Osteoblast (primary cell): ENCODE measurements around the gene LRRC14B. TPM values are rescaled to one million over a fixed set of nuclear protein-coding genes. Genes with fewer than 3 reads are reported as not detected.
A peak's percentile ranks its signal among the peaks of the same experiment; 100 is the strongest.
"Not testable (repeated sequence)": the region's sequence is repeated elsewhere in the genome, so short reads cannot be mapped to it uniquely, and the experiment has no call there.

Experiments used
- DNase-seq: peaks from one replicate; pipeline ENCODE4 v3.0.0; 2011; ENCODE audit warnings: low spot score, mixed read lengths; ENCODE audit not compliant: insufficient read length; ENCODE audit errors: missing footprints
- H2AFZ ChIP-seq: 2 replicates; pipeline ENCODE4 v1.6.0; 2011; ENCODE audit warnings: mild to moderate bottlenecking, low read length
- H3K27ac ChIP-seq: 2 replicates; pipeline ENCODE4 v1.5.1; 2011; ENCODE audit warnings: mild to moderate bottlenecking, low read depth, low read length, moderate library complexity
- H3K27me3 ChIP-seq: 2 replicates; pipeline ENCODE4 v1.6.0; 2012; ENCODE audit warnings: mild to moderate bottlenecking, control low read depth, inconsistent platforms, low read length, moderate library complexity; ENCODE audit not compliant: insufficient read depth
- H3K36me3 ChIP-seq: 2 replicates; pipeline ENCODE4 v1.5.1; 2011; ENCODE audit warnings: mild to moderate bottlenecking, low read length, control low read depth, moderate library complexity; ENCODE audit not compliant: insufficient read depth
- H3K4me1 ChIP-seq: 2 replicates; pipeline ENCODE4 v1.5.1; 2011; ENCODE audit warnings: mild to moderate bottlenecking, low read length, control low read depth, moderate library complexity; ENCODE audit not compliant: insufficient read depth
- H3K4me2 ChIP-seq: 2 replicates; pipeline ENCODE4 v1.6.0; 2011; ENCODE audit warnings: mild to moderate bottlenecking, low read length; ENCODE audit not compliant: insufficient read depth
- H3K4me3 ChIP-seq: fragments of 200-600 bp; sonication (generic); 3 replicates; pipeline ENCODE4 v1.5.1; 2012; ENCODE audit warnings: mild to moderate bottlenecking, low read length, inconsistent platforms; ENCODE audit not compliant: insufficient read depth
- H3K79me2 ChIP-seq: 2 replicates; pipeline ENCODE4 v1.6.0; 2012; ENCODE audit warnings: mild to moderate bottlenecking, low read length, control low read depth, inconsistent platforms; ENCODE audit not compliant: insufficient read depth
- H3K9me3 ChIP-seq: 2 replicates; pipeline ENCODE4 v1.5.1; 2011; ENCODE audit warnings: low read depth, low read length, control low read depth
- H4K20me1 ChIP-seq: 2 replicates; pipeline ENCODE4 v1.6.0; 2012; ENCODE audit warnings: mild to moderate bottlenecking, low read length, control low read depth; ENCODE audit not compliant: insufficient read depth
- total RNA-seq: library from RNA; depleted of rRNA; stranded (reverse); fragments of >200 nt; gene quantifications from 2 replicates; pipeline ENCODE4 v1.2.3, GENCODE V29; 2012
- TF ChIP-seq, protein P1 (sequence below): IDR thresholded peaks from 2 replicates; pipeline ENCODE4 v1.5.1; 2011; ENCODE audit warnings: mild to moderate bottlenecking, low read depth, low read length, moderate library complexity; ENCODE audit errors: extremely low read depth

The LRRC14B gene
- total RNA-seq, 1 donor: under 0.01 TPM

GRCh38 chr5:163338-163620 lies 28.0 kb upstream of the LRRC14B start:
- Histone ChIP-seq H3K9me3 (no peaks in the 10 kb centered on the region), H3K36me3 (no peaks in the 10 kb centered on the region), H4K20me1 (no peaks in the 10 kb centered on the region), H3K4me2 (no peak overlapping the region), H3K27ac (no peak overlapping the region), H3K79me2 (no peaks in the 10 kb centered on the region), H3K27me3 (peaks cover 3% of the 10 kb centered on the region), H2AFZ (no peak overlapping the region), H3K4me1 (peaks cover 34% of the 10 kb centered on the region), H3K4me3 (no peak overlapping the region)
- TF ChIP-seq, protein P1, sequence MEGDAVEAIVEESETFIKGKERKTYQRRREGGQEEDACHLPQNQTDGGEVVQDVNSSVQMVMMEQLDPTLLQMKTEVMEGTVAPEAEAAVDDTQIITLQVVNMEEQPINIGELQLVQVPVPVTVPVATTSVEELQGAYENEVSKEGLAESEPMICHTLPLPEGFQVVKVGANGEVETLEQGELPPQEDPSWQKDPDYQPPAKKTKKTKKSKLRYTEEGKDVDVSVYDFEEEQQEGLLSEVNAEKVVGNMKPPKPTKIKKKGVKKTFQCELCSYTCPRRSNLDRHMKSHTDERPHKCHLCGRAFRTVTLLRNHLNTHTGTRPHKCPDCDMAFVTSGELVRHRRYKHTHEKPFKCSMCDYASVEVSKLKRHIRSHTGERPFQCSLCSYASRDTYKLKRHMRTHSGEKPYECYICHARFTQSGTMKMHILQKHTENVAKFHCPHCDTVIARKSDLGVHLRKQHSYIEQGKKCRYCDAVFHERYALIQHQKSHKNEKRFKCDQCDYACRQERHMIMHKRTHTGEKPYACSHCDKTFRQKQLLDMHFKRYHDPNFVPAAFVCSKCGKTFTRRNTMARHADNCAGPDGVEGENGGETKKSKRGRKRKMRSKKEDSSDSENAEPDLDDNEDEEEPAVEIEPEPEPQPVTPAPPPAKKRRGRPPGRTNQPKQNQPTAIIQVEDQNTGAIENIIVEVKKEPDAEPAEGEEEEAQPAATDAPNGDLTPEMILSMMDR: no peak
- peak; percentile 39 for DNase-seq

GRCh38 chr5:163841-164240 lies 27.5 kb upstream of the LRRC14B start:
- Histone ChIP-seq H3K4me3 (no peak overlapping the region), H3K4me1 (peaks cover 36% of the 10 kb centered on the region), H2AFZ (no peak overlapping the region), H3K27ac (no peak overlapping the region), H4K20me1 (no peaks in the 10 kb centered on the region), H3K27me3 (peaks cover 3% of the 10 kb centered on the region), H3K79me2 (no peaks in the 10 kb centered on the region), H3K4me2 (no peak overlapping the region), H3K36me3 (no peaks in the 10 kb centered on the region), H3K9me3 (no peaks in the 10 kb centered on the region)
- TF ChIP-seq, protein P1: no peak
- DNase-seq: peak; percentile 51

GRCh38 chr5:164244-164643 lies 27.1 kb upstream of the LRRC14B start:
- Histone ChIP-seq H3K79me2 (no peaks in the 10 kb centered on the region), H3K4me2 (no peak overlapping the region), H3K9me3 (no peaks in the 10 kb centered on the region), H3K4me3 (no peak overlapping the region), H4K20me1 (no peaks in the 10 kb centered on the region), H2AFZ (no peak overlapping the region), H3K4me1 (peaks cover 36% of the 10 kb centered on the region), H3K27me3 (peaks cover 3% of the 10 kb centered on the region), H3K27ac (no peak overlapping the region), H3K36me3 (no peaks in the 10 kb centered on the region)
- TF ChIP-seq, protein P1: no peak
- peak; percentile 27 for DNase-seq

DNA sequence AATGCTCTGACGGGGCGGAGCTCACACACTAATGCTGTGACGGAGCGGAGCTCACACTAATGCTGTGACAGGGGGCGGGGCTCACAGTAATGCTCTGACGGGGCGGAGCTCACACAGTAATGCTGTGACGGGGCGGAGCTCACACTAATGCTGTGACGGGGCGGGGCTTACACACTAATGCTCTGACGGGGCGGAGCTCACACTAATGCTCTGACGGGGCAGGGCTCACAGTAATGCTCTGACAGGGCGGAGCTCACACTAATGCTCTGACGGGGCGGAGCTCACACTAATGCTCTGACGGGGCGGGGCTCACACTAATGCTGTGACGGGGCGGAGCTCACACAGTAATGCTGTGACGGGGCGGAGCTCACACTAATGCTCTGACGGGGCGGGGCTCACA lies 26.5 kb upstream of the LRRC14B start:
- H3K4me1 ChIP-seq: peaks cover 36% of the 10 kb centered on the region
- not testable (repeated sequence) for H4K20me1 ChIP-seq, H3K27ac ChIP-seq, H3K79me2 ChIP-seq, H2AFZ ChIP-seq, H3K36me3 ChIP-seq, H3K4me3 ChIP-seq, H3K9me3 ChIP-seq, DNase-seq, H3K4me2 ChIP-seq, H3K27me3 ChIP-seq
